ENCODE measurements around the gene APOL2. TPM values are rescaled to one million over a fixed set of nuclear protein-coding genes. Genes with fewer than 3 reads are reported as not detected.

APOL2 gene, protein sequence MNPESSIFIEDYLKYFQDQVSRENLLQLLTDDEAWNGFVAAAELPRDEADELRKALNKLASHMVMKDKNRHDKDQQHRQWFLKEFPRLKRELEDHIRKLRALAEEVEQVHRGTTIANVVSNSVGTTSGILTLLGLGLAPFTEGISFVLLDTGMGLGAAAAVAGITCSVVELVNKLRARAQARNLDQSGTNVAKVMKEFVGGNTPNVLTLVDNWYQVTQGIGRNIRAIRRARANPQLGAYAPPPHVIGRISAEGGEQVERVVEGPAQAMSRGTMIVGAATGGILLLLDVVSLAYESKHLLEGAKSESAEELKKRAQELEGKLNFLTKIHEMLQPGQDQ
- total RNA-seq (10 to 100 TPM; 38.3 to 80.7 (median 70.6) TPM), total RNA-seq (22.4 to 158 (median 76.6) reads per million in 29 experiments)
- 58.8 TPM for total RNA-seq (2013)

DNA sequence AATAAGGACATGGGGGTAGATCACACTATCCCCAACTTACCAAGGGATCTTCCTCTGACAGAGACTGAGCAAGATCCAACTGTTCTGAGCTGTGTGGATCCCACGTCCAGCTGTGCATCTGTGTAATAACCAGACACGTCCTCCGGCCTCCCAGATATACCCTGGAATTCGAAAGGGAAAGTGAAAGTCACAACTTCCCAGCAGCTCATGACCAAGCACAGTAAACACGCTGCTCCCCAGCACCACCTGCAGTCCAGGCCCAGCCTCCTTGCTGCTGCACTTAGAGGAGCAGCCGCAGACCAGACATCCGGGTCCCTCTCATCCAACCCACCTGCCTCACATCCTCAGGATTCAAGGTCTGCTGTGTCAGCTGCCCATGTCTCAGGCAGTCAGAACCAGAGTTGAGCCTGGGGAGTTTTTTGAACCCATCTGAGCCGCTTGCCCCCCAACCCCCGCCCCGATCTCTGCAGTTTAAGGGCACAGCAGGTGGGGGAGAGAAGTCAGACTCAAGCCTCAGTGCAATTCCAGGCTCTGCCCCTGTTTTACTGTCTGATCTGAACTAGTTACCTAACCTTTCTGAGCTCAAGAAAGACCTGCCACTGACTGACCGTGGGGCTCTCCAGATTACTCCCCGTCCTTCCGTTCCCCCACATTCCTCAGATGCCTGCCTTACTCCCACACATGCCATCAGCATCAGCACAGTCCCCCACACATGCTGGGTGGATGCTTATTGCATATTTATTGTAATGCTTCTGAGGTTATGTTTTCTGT lies at the start of gene APOL2:
Gene APOL2 (minus strand): TSS at position 127 of the 771 bp plus-strand sequence. CDS start 6,365 bp downstream, outside the sequence.
- ATAC-seq (replicated peaks in 1 of 4): peak; percentile 98 to 99 (median 99)
- H3K36me3 Mint-ChIP-seq: peaks cover 26% of the 10 kb centered on the region
- peaks cover 51 to 57% (median 54%) of the 10 kb centered on the region in 3 donors for H3K4me1 Mint-ChIP-seq
- Histone ChIP-seq H3K4me1 (ENCODE audit: control insufficient read depth in 1 of 2, extremely low read depth in 1 of 2, insufficient read depth in 2 of 2, low read length in 2 of 2) (peaks cover 8 to 42% of the 10 kb centered on the region in 2 experiments), H3K4me3 (ENCODE audit: control insufficient read depth in 1 of 2, extremely low read depth in 1 of 2, low read length in 1 of 2) (peak within 1 kb of the TSS; percentile 74 to 98), H3K27ac (ENCODE audit: low read length) (peak within 1 kb of the TSS; percentile 83), H3K36me3 (ENCODE audit: control insufficient read depth in 2 of 2, extremely low read depth in 1 of 2, insufficient read depth in 1 of 2, low read length in 1 of 2) (peaks cover 0 to 20% of the 10 kb centered on the region in 2 donors), H3K9me3 (no peaks in the 10 kb centered on the region), H3K27me3 (replicated peaks in 1 of 2; ENCODE audit: control insufficient read depth in 2 of 2, extremely low read depth in 1 of 2, insufficient read depth in 2 of 2, low read length in 1 of 2) (no peaks in the 10 kb centered on the region)
- DNase-seq: peak; percentile 62 to 94 (median 85)
- POLR2A ChIA-PET: interaction anchor here (0.6 to 0.7 kb wide), 4 partner anchors 13 to 589 kb away, joined by 3 to 9 read pairs (median 6); partner anchors contain the start of gene APOL1 (in 1 of the 2)
- peak within 1 kb of the TSS; percentile 99 to 100 (median 99) for H3K4me3 Mint-ChIP-seq
- CTCF ChIA-PET: interaction anchor here in 1 of 2 donors (0.6 to 1.7 kb wide), 12 partner anchors 12 to 989 kb away, joined by 3 to 6 read pairs (median 4); partner anchors contain the start of genes APOL1 and IFT27
- peaks cover 0 to 5% (median 0%) of the 10 kb centered on the region in 3 donors for H3K9me3 Mint-ChIP-seq
- 5% methylated on average over 4 of the region's 13 CpGs for WGBS (ENCODE audit: insufficient coverage)
- peak within 1 kb of the TSS; percentile 96 to 99 for H3K27ac Mint-ChIP-seq
- no peaks in the 10 kb centered on the region for H3K27me3 Mint-ChIP-seq

GRCh38 chr22:36288571-36289405 lies 49.5 kb upstream of the APOL2 start:
- Mint-ChIP-seq H3K4me1 (peaks cover 47 to 56% (median 53%) of the 10 kb centered on the region in 3 donors), H3K36me3 (peaks cover 72% of the 10 kb centered on the region), H3K27ac (peak overlapping the region; percentile 96 to 99), H3K4me3 (peak overlapping the region in 1 of 3 donors; percentile 83), H3K27me3 (no peaks in the 10 kb centered on the region), H3K9me3 (no peaks in the 10 kb centered on the region)
- H3K27me3 ChIP-seq (replicated peaks in 1 of 2; ENCODE audit: control insufficient read depth in 2 of 2, extremely low read depth in 1 of 2, insufficient read depth in 2 of 2, low read length in 1 of 2): no peaks in the 10 kb centered on the region
- peaks cover 0 to 79% of the 10 kb centered on the region in 2 experiments for H3K4me1 ChIP-seq (ENCODE audit: control insufficient read depth in 1 of 2, extremely low read depth in 1 of 2, insufficient read depth in 2 of 2, low read length in 2 of 2)
- POLR2A ChIA-PET: interaction anchor here in 1 of 2 donors (1.0 kb wide), 1 partner anchor 11 kb away, joined by 3 read pairs; no protein-coding TSS in a partner anchor
- no peak for DNase-seq
- H3K4me3 ChIP-seq (ENCODE audit: control insufficient read depth in 1 of 2, extremely low read depth in 1 of 2, low read length in 1 of 2): no peak overlapping the region
- H3K36me3 ChIP-seq (ENCODE audit: control insufficient read depth in 2 of 2, extremely low read depth in 1 of 2, insufficient read depth in 1 of 2, low read length in 1 of 2): peaks cover 40 to 83% of the 10 kb centered on the region in 2 donors
- WGBS (ENCODE audit: insufficient coverage): 96% methylated on average over 33 of the region's 33 CpGs
- H3K27ac ChIP-seq (ENCODE audit: low read length): peak overlapping the region; percentile 64
- H3K9me3 ChIP-seq: no peaks in the 10 kb centered on the region
- CTCF ChIA-PET: interaction anchor here in 1 of 2 donors (0.5 to 0.8 kb wide), 2 partner anchors 14 to 194 kb away, joined by 3 read pairs; no protein-coding TSS in a partner anchor
- no peak for ATAC-seq (replicated peaks in 1 of 4)

- DNase-seq (no peak), ATAC-seq (replicated peaks in 1 of 4) (no peak)
- Histone ChIP-seq H3K27ac (ENCODE audit: low read length) (peak overlapping the region; percentile 64), H3K27me3 (replicated peaks in 1 of 2; ENCODE audit: control insufficient read depth in 2 of 2, extremely low read depth in 1 of 2, insufficient read depth in 2 of 2, low read length in 1 of 2) (no peaks in the 10 kb centered on the region), H3K36me3 (ENCODE audit: control insufficient read depth in 2 of 2, extremely low read depth in 1 of 2, insufficient read depth in 1 of 2, low read length in 1 of 2) (peaks cover 38 to 81% of the 10 kb centered on the region in 2 donors), H3K4me1 (ENCODE audit: control insufficient read depth in 1 of 2, extremely low read depth in 1 of 2, insufficient read depth in 2 of 2, low read length in 2 of 2) (peaks cover 0 to 71% of the 10 kb centered on the region in 2 experiments), H3K9me3 (no peaks in the 10 kb centered on the region), H3K4me3 (ENCODE audit: control insufficient read depth in 1 of 2, extremely low read depth in 1 of 2, low read length in 1 of 2) (no peak overlapping the region)
- CTCF ChIA-PET: no interaction called here
- H3K27ac Mint-ChIP-seq: peak overlapping the region; percentile 76 to 90
- no peaks in the 10 kb centered on the region for H3K9me3 Mint-ChIP-seq
- WGBS (ENCODE audit: insufficient coverage): 91% methylated on average over 18 of the region's 20 CpGs
- H3K27me3 Mint-ChIP-seq: no peaks in the 10 kb centered on the region
- H3K4me3 Mint-ChIP-seq: peak overlapping the region in 1 of 3 donors; percentile 83
- POLR2A ChIA-PET: interaction anchor here in 1 of 2 donors (1.0 kb wide), 1 partner anchor 10 kb away, joined by 3 read pairs; no protein-coding TSS in a partner anchor
- H3K36me3 Mint-ChIP-seq: peaks cover 72% of the 10 kb centered on the region
- peaks cover 47 to 56% (median 53%) of the 10 kb centered on the region in 3 donors for H3K4me1 Mint-ChIP-seq
These were observed 48.7 kb upstream of the APOL2 start for GRCh38 chr22:36287881-36288515.

DNA sequence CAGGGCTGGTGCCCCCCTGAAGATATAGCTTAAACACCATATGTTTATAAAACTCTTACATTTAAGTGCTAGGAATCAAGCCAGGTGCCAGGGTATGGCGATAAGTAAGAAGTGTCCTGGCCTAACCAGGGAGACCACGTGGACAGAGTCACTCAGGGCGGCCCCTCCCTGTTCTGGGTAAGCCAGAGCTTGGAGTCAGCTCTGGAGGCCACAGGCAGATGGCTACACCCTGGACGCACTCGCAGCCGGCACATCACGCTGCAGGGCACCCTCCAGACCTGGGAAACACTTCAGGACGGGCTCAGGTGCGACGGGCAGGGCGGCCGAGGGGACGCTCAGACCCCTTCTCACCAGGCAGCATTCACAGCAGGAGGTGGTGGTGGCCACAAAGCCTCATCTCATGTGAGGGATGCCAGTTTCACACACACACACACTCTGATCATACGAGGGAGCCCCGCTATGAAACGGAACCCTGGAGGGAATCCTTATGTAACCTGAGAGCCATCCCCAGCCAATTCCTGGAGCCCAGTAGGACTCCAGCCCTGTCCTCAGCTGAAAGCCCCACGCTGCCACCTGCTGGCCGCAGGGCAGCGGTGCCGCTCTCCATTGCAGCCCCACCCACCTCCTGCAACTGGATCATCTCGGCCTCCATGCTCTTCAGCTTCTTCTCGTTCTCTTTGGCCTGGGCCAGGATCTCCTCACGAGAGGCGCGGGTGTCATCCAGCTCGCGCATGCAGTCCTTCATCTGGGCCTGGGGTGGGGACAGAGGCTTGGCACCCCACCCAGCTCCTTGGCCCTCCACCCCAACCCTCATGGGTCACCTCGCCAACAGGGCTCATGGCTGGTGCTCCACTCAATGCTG lies 47.0 kb upstream of the APOL2 start:
- peaks cover 71% of the 10 kb centered on the region for H3K36me3 Mint-ChIP-seq
- H3K36me3 ChIP-seq (ENCODE audit: control insufficient read depth in 2 of 2, extremely low read depth in 1 of 2, insufficient read depth in 1 of 2, low read length in 1 of 2): peaks cover 38 to 83% of the 10 kb centered on the region in 2 donors
- WGBS (ENCODE audit: insufficient coverage): 84% methylated on average over 23 of the region's 28 CpGs
- peak overlapping the region in 1 of 3 donors; percentile 46 for H3K4me3 Mint-ChIP-seq
- H3K4me1 ChIP-seq (ENCODE audit: control insufficient read depth in 1 of 2, extremely low read depth in 1 of 2, insufficient read depth in 2 of 2, low read length in 2 of 2): peaks cover 0 to 56% of the 10 kb centered on the region in 2 experiments
- no peak overlapping the region for H3K4me3 ChIP-seq (ENCODE audit: control insufficient read depth in 1 of 2, extremely low read depth in 1 of 2, low read length in 1 of 2)
- H3K9me3 ChIP-seq: no peaks in the 10 kb centered on the region
- POLR2A ChIA-PET: interaction anchor here in 1 of 2 donors (0.6 kb wide), 1 partner anchor 108 kb away, joined by 3 read pairs; no protein-coding TSS in a partner anchor
- CTCF ChIA-PET: interaction anchor here in 1 of 2 donors (1.6 to 1.7 kb wide), 2 partner anchors 8 to 10 kb away, joined by 4 to 6 read pairs; no protein-coding TSS in a partner anchor
- DNase-seq (peak; percentile 29 to 82 (median 59)), ATAC-seq (replicated peaks in 1 of 4) (peak; percentile 43 to 62 (median 49))
- peak overlapping the region; percentile 25 for H3K27ac ChIP-seq (ENCODE audit: low read length)
- peak overlapping the region; percentile 82 to 90 for H3K27ac Mint-ChIP-seq
- no peaks in the 10 kb centered on the region for H3K27me3 Mint-ChIP-seq
- no peaks in the 10 kb centered on the region for H3K9me3 Mint-ChIP-seq
- no peaks in the 10 kb centered on the region for H3K27me3 ChIP-seq (replicated peaks in 1 of 2; ENCODE audit: control insufficient read depth in 2 of 2, extremely low read depth in 1 of 2, insufficient read depth in 2 of 2, low read length in 1 of 2)
- H3K4me1 Mint-ChIP-seq: peaks cover 34 to 41% (median 40%) of the 10 kb centered on the region in 3 donors

- CTCF ChIA-PET: interaction anchor here (0.6 to 1.7 kb wide), 4 partner anchors 9 to 197 kb away, joined by 3 to 7 read pairs (median 5); no protein-coding TSS in a partner anchor
- whole genome bisulfite sequencing (ENCODE audit: insufficient coverage): 93% methylated on average over 20 of the region's 21 CpGs
- ATAC-seq (replicated peaks in 1 of 4) (no peak), DNase-seq (no peak)
- Histone ChIP-seq H3K4me1 (ENCODE audit: control insufficient read depth in 1 of 2, extremely low read depth in 1 of 2, insufficient read depth in 2 of 2, low read length in 2 of 2) (peaks cover 0 to 53% of the 10 kb centered on the region in 2 experiments), H3K9me3 (no peaks in the 10 kb centered on the region), H3K27ac (ENCODE audit: low read length) (peak overlapping the region; percentile 25), H3K27me3 (replicated peaks in 1 of 2; ENCODE audit: control insufficient read depth in 2 of 2, extremely low read depth in 1 of 2, insufficient read depth in 2 of 2, low read length in 1 of 2) (no peaks in the 10 kb centered on the region), H3K4me3 (ENCODE audit: control insufficient read depth in 1 of 2, extremely low read depth in 1 of 2, low read length in 1 of 2) (no peak overlapping the region), H3K36me3 (ENCODE audit: control insufficient read depth in 2 of 2, extremely low read depth in 1 of 2, insufficient read depth in 1 of 2, low read length in 1 of 2) (peaks cover 38 to 87% of the 10 kb centered on the region in 2 donors)
- H3K27me3 Mint-ChIP-seq: no peaks in the 10 kb centered on the region
- peaks cover 72% of the 10 kb centered on the region for H3K36me3 Mint-ChIP-seq
- H3K4me3 Mint-ChIP-seq: no peak overlapping the region
- no peak overlapping the region for H3K27ac Mint-ChIP-seq
- peaks cover 34 to 37% (median 37%) of the 10 kb centered on the region in 3 donors for H3K4me1 Mint-ChIP-seq
- H3K9me3 Mint-ChIP-seq: no peaks in the 10 kb centered on the region
- POLR2A ChIA-PET: interaction anchor here in 1 of 2 donors (0.6 kb wide), 1 partner anchor 107 kb away, joined by 3 read pairs; no protein-coding TSS in a partner anchor
These were observed 46.2 kb upstream of the APOL2 start for GRCh38 chr22:36285545-36285944.

Measured in T-cell (primary cell).